Fibroblast of lung (primary cell): ENCODE results near the gene P2RY1. TPM values are rescaled to one million over a fixed set of nuclear protein-coding genes. Genes with fewer than 3 reads are reported as not detected.
A peak's percentile ranks its signal among the peaks of the same experiment; 100 is the strongest.

Source experiments
- DNase-seq, 2 donors: peaks; one replicate each; pipeline versions ENCODE4 v3.0.0 to v3.0.0-alpha.2; 2010; ENCODE audit warnings: low read depth in 2 of 2
- H2AFZ ChIP-seq: 2 replicates; pipeline ENCODE4 v1.5.1; 2012; ENCODE audit warnings: low read length, control low read depth, inconsistent platforms
- H3K27ac ChIP-seq: 2 replicates; pipeline ENCODE4 v1.5.1; 2011; ENCODE audit warnings: low read length, control low read depth; ENCODE audit not compliant: insufficient read depth
- H3K27me3 ChIP-seq: 2 replicates; pipeline ENCODE4 v1.5.1; 2011; ENCODE audit warnings: mild to moderate bottlenecking, low read length; ENCODE audit not compliant: control insufficient read depth, insufficient read depth
- H3K36me3 ChIP-seq: 2 replicates; pipeline ENCODE4 v1.5.1; 2011; ENCODE audit warnings: low read length; ENCODE audit not compliant: control insufficient read depth, insufficient read depth
- H3K4me1 ChIP-seq: 2 replicates; pipeline ENCODE4 v1.5.1; 2011; ENCODE audit warnings: low read length; ENCODE audit not compliant: control insufficient read depth, insufficient read depth; ENCODE audit errors: extremely low read depth
- H3K4me2 ChIP-seq: 2 replicates; pipeline ENCODE4 v1.5.1; 2011; ENCODE audit warnings: low read length, control low read depth; ENCODE audit not compliant: insufficient read depth; ENCODE audit errors: extremely low read depth
- H3K4me3 ChIP-seq, 4 experiments: fragments of 200-600 bp in 1 of 4; sonication (generic) in 1 of 4; replicated peaks in 1 of 4; 2 replicates each; pipeline ENCODE4 v1.5.1; 2011 to 2016; ENCODE audit warnings: low read length in 4 of 4, low read depth in 3 of 4, mild to moderate bottlenecking in 3 of 4, control low read depth in 2 of 4, inconsistent platforms in 1 of 4, mixed read lengths in 1 of 4; ENCODE audit not compliant: insufficient read depth in 1 of 4; ENCODE audit errors: control extremely low read depth in 1 of 4
- H3K79me2 ChIP-seq: 2 replicates; pipeline ENCODE4 v1.5.1; 2012; ENCODE audit warnings: mild to moderate bottlenecking, low read length, inconsistent platforms; ENCODE audit not compliant: control insufficient read depth, insufficient read depth
- H3K9ac ChIP-seq: 2 replicates; pipeline ENCODE4 v1.5.1; 2011; ENCODE audit warnings: mild to moderate bottlenecking, low read length, control low read depth; ENCODE audit not compliant: insufficient read depth
- H3K9me3 ChIP-seq: 2 replicates; pipeline ENCODE4 v1.5.1; 2012; ENCODE audit warnings: low read depth, low read length; ENCODE audit not compliant: control insufficient read depth, insufficient read depth
- H4K20me1 ChIP-seq: 2 replicates; pipeline ENCODE4 v1.5.1; 2011; ENCODE audit warnings: low read length; ENCODE audit not compliant: control insufficient read depth, insufficient read depth; ENCODE audit errors: extremely low read depth
- EZH2 ChIP-seq: IDR thresholded peaks from 2 replicates; pipeline ENCODE4 v1.5.1; 2012; ENCODE audit warnings: low read length, control low read depth, mild to moderate bottlenecking; ENCODE audit errors: missing control alignments
- polyA plus RNA-seq, 2 donors: library from polyadenylated mRNA; depleted of rRNA in 1 of 2; stranded (reverse) in 1 of 2; unstranded in 1 of 2; fragments of >200 nt; gene quantifications; 2 replicates each; pipeline ENCODE4 v1.2.1, GENCODE V29; 2011 to 2012; ENCODE audit warnings: missing spikeins in 1 of 2
- total RNA-seq: library from RNA; depleted of rRNA; stranded (reverse); fragments of >200 nt; gene quantifications from 2 replicates; pipeline ENCODE4 v1.2.1, GENCODE V29; 2014
- TF ChIP-seq, protein P1 (sequence below), 2 donors: IDR thresholded peaks in 1 of 2; conservative IDR thresholded peaks in 1 of 2; 1 replicate in 1 of 2; 2 replicates in 1 of 2; pipeline ENCODE4 v1.5.1; 2011 to 2012; ENCODE audit warnings: low read length in 2 of 2, control low read depth in 1 of 2, inconsistent platforms in 1 of 2, low read depth in 1 of 2, mild to moderate bottlenecking in 1 of 2

The P2RY1 gene
- total and polyA plus RNA-seq, 2 donors (not counting 1 experiment from before 2014, with no cell fraction given), result 0.62 to 7.6 TPM

DNA sequence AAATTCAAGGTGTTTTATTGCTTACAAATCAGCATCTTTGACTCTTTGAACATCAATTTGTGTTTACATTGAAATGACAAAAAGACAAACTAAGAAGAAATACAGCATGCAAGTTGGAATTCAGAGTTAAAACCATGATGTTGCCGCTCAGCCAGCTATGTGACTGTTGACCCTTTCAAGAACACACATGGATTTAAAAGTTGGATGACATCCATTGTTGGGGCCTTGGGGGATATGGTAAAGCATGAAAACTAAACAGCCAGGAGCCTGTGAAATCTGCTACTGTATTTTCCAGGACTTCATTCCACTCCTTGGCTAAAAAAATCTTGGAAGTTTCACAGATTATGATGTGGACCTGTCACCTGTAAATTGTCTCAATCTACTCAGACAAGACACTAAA is 4.6 kb downstream of the P2RY1 start:
- Histone ChIP-seq H3K4me2 (no peak overlapping the region), H4K20me1 (no peaks in the 10 kb centered on the region), H3K9me3 (no peaks in the 10 kb centered on the region), H3K4me3 (no peak overlapping the region), H2AFZ (no peak overlapping the region), H3K79me2 (no peaks in the 10 kb centered on the region), H3K4me1 (no peaks in the 10 kb centered on the region), H3K27ac (no peak overlapping the region), H3K9ac (no peak overlapping the region), H3K27me3 (peaks cover 10% of the 10 kb centered on the region), H3K36me3 (no peaks in the 10 kb centered on the region)
- TF ChIP-seq, protein P1, sequence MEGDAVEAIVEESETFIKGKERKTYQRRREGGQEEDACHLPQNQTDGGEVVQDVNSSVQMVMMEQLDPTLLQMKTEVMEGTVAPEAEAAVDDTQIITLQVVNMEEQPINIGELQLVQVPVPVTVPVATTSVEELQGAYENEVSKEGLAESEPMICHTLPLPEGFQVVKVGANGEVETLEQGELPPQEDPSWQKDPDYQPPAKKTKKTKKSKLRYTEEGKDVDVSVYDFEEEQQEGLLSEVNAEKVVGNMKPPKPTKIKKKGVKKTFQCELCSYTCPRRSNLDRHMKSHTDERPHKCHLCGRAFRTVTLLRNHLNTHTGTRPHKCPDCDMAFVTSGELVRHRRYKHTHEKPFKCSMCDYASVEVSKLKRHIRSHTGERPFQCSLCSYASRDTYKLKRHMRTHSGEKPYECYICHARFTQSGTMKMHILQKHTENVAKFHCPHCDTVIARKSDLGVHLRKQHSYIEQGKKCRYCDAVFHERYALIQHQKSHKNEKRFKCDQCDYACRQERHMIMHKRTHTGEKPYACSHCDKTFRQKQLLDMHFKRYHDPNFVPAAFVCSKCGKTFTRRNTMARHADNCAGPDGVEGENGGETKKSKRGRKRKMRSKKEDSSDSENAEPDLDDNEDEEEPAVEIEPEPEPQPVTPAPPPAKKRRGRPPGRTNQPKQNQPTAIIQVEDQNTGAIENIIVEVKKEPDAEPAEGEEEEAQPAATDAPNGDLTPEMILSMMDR (conservative IDR thresholded peaks at IDR 0.05 in 1 of 2, IDR thresholded peaks at IDR 0.05 in 1 of 2; ENCODE audit: low read depth in 1 of 2, low read length in 2 of 2), result no peak
- no peak for TF ChIP-seq EZH2
- DNase-seq, result no peak

DNA sequence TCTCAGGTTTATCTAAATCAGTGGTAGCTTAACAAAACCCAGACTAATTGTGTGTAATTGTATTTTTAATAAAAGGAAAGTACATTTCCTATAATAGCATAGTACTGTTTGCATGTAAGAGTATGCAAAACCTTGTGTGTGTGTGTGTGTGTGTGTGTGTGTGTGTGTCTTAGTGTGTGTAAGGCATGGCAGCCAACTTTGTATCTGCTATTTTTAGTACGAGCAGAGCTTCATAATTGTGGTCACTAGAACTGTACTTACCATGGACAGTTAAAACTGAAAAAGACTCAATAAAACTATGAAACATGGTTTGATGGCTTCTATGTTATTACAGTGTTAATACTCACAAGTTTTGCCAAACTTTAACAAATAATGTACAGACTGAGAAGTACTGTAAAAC is 6.2 kb downstream of the P2RY1 start:
- H2AFZ ChIP-seq, result no peak overlapping the region
- no peak overlapping the region for H3K27ac ChIP-seq
- H3K79me2 ChIP-seq, result no peaks in the 10 kb centered on the region
- TF ChIP-seq, protein P1 (conservative IDR thresholded peaks at IDR 0.05 in 1 of 2, IDR thresholded peaks at IDR 0.05 in 1 of 2; ENCODE audit: low read depth in 1 of 2, low read length in 2 of 2), result no peak
- no peak for TF ChIP-seq EZH2
- H3K4me3 ChIP-seq, result no peak overlapping the region
- H4K20me1 ChIP-seq, result no peaks in the 10 kb centered on the region
- H3K4me1 ChIP-seq, result no peaks in the 10 kb centered on the region
- H3K27me3 ChIP-seq, result peaks cover 4% of the 10 kb centered on the region
- H3K9me3 ChIP-seq, result no peaks in the 10 kb centered on the region
- H3K9ac ChIP-seq, result no peak overlapping the region
- DNase-seq, result peak in 1 of 2 donors; percentile 1
- no peak overlapping the region for H3K4me2 ChIP-seq
- no peaks in the 10 kb centered on the region for H3K36me3 ChIP-seq

DNA sequence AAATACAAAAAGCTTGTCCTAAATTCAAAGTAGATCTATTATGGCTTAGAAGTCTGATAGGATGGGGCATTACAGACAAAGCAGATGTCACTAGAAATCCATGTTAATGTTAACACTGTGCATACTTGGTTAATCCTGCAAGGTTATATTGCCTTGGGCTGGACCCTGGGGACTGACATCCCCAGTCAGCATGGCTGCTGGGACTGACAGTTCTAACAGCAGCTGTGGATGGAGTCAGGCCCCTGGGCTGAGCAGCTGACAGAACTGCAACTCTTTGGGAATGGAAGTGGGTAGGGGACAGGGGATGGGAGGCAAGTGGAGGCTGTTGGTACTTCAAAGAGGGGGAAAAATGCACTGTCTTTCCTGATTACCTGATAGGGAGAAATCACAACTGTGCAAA is 7.5 kb downstream of the P2RY1 start:
- Histone ChIP-seq H3K27ac (no peak overlapping the region), H3K27me3 (no peaks in the 10 kb centered on the region), H3K36me3 (no peaks in the 10 kb centered on the region), H2AFZ (no peak overlapping the region), H3K4me1 (no peaks in the 10 kb centered on the region), H3K4me2 (no peak overlapping the region), H3K4me3 (no peak overlapping the region), H3K79me2 (no peaks in the 10 kb centered on the region), H3K9me3 (no peaks in the 10 kb centered on the region), H4K20me1 (no peaks in the 10 kb centered on the region), H3K9ac (no peak overlapping the region)
- DNase-seq, result no peak
- TF ChIP-seq EZH2, result no peak
- TF ChIP-seq, protein P1 (conservative IDR thresholded peaks at IDR 0.05 in 1 of 2, IDR thresholded peaks at IDR 0.05 in 1 of 2; ENCODE audit: low read depth in 1 of 2, low read length in 2 of 2), result no peak
